Colonic mucosa (tissue), 4 donors: ENCODE measurements around the gene FNIP1. TPM values are rescaled to one million over a fixed set of nuclear protein-coding genes. Genes with fewer than 3 reads are reported as not detected.

Experiments used
- DNase-seq: peaks from one replicate; pipeline ENCODE4 v3.0.0-alpha.2; 2020
- H3K27ac ChIP-seq: fragments of 200-600 bp; one replicate; pipeline ENCODE4 v1.8.0; 2021
- H3K27me3 ChIP-seq: fragments of 200-600 bp; one replicate; pipeline ENCODE4 v1.8.0; 2021
- H3K36me3 ChIP-seq: fragments of 200-600 bp; one replicate; pipeline ENCODE4 v1.8.0; 2021
- H3K4me1 ChIP-seq: fragments of 200-600 bp; one replicate; pipeline ENCODE4 v1.8.0; 2021; ENCODE audit warnings: mild to moderate bottlenecking
- H3K4me3 ChIP-seq: fragments of 200-600 bp; one replicate; pipeline ENCODE4 v1.8.0; 2021
- H3K9ac ChIP-seq, 2 donors: one replicate each; pipeline ENCODE4 v1.7.0; 2013; ENCODE audit warnings: control low read depth in 2 of 2, low read depth in 2 of 2, low read length in 2 of 2
- H3K9me3 ChIP-seq: fragments of 200-600 bp; one replicate; pipeline ENCODE4 v1.8.0; 2021
- intact Hi-C: fragments of 100-400 bp; cut with DNase I; formaldehyde crosslinking; loops from one replicate; pipeline ENCODE4 v1.14.1; 2022
- total RNA-seq, 2 donors: library from RNA; stranded (reverse); fragmentation: NEBNext Ultra II Directional in 1 of 2; extraction: Animal tissue kit (Norgen Biotek cat#: 25700) in 1 of 2; gene quantifications; one replicate each; pipeline ENCODE4 v1.2.1, GENCODE V29; 2021
- TF ChIP-seq, protein P1 (sequence below): fragments of 200-600 bp; IDR thresholded peaks from one replicate; pipeline ENCODE4 v1.8.0; 2022; ENCODE audit warnings: antibody characterized with exemption, mild to moderate bottlenecking
- donor health status: healthy.
- donor health status: DM: no; HTN: no; CAD: no.
- donor health status: DM: no; HTN: no; CAD: no.

FNIP1 gene
- total RNA-seq, 2 donors from 2014 or later: 18.1 to 41.2 TPM

DNA sequence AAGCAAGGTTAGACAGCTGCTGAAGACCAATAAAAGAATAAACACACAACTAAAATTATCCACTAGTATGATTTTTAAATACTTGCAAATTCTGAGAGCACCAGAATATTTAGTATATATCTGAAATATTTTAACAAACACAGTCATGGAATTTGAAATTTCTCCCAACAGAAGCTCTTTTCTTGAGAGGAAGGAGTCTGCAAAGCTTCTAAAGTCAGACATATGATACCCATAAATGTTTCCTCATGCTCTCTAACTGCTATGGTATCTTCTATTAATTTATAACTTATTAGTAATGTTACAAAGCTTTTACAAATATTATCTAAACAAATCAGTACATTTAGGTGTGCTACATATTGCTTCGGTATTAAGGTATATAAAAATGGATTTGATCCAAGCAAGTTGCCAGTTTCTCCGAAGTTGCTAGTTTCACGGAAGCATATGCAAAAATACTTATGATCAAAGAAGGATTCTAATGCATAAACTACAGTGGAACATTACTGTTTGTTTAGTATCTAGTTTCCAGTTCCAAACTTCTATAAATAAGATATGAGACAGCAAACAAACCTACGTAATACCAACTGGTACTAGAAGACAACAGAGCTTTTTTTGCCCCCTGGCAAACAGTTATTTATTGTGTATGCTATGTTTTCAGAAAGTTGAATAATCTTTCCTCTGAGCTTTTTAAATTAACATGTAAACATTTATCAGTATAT is 22.0 kb downstream of the FNIP1 start:
- H3K4me1 ChIP-seq: no peaks in the 10 kb centered on the region
- intact Hi-C loops: no loop called here
- no peaks in the 10 kb centered on the region for H3K27me3 ChIP-seq
- H3K36me3 ChIP-seq: no peaks in the 10 kb centered on the region
- H3K9me3 ChIP-seq: no peaks in the 10 kb centered on the region
- no peak overlapping the region for H3K4me3 ChIP-seq
- no peak overlapping the region for H3K27ac ChIP-seq
- H3K9ac ChIP-seq: no peak overlapping the region
- TF ChIP-seq, protein P1, sequence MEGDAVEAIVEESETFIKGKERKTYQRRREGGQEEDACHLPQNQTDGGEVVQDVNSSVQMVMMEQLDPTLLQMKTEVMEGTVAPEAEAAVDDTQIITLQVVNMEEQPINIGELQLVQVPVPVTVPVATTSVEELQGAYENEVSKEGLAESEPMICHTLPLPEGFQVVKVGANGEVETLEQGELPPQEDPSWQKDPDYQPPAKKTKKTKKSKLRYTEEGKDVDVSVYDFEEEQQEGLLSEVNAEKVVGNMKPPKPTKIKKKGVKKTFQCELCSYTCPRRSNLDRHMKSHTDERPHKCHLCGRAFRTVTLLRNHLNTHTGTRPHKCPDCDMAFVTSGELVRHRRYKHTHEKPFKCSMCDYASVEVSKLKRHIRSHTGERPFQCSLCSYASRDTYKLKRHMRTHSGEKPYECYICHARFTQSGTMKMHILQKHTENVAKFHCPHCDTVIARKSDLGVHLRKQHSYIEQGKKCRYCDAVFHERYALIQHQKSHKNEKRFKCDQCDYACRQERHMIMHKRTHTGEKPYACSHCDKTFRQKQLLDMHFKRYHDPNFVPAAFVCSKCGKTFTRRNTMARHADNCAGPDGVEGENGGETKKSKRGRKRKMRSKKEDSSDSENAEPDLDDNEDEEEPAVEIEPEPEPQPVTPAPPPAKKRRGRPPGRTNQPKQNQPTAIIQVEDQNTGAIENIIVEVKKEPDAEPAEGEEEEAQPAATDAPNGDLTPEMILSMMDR: no peak
- no peak for DNase-seq

DNA sequence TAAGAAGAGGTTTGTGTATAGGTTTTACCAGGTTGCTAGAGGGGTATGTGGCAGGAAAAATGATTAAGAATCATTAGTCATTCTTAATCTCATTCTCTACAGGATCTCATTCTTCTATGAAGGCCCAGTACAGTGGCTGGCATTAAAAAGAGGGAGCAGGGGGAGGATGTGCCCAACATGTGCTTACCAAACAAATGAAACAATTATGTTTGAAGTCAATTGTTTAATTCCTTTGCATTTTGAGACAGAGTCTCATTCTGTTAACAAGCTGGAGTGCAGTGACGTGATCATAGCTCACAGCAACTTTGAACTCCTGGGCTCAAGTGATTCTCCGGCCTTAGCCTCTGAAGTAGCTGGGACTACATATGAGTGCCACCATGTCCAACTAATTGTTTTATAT is 23.0 kb downstream of the FNIP1 start:
- Histone ChIP-seq H3K4me1 (no peaks in the 10 kb centered on the region), H3K27ac (no peak overlapping the region), H3K9ac (no peak overlapping the region), H3K4me3 (no peak overlapping the region), H3K36me3 (no peaks in the 10 kb centered on the region), H3K9me3 (no peaks in the 10 kb centered on the region), H3K27me3 (no peaks in the 10 kb centered on the region)
- TF ChIP-seq, protein P1: no peak
- intact Hi-C loops: no loop called here
- no peak for DNase-seq

DNA sequence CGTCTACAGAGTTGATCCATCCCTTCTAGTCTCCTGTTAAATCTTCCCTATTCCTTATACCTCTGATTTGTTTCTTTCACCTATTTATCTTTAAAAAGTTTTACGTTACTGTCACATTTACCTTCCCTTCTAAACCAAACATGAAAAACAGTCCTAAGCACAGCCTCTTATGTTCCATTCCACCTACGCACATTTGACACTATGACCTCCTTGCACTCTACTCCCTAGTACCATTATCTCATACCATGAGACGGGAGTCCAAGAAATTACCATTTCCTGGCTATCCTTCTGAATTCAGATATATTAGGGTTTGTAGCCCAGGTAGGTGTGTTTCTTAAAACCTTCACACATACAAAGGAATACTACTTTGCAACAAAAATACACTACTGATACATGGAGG is 25.1 kb downstream of the FNIP1 start:
- TF ChIP-seq, protein P1: no peak
- H3K4me1 ChIP-seq: no peaks in the 10 kb centered on the region
- H3K27me3 ChIP-seq: no peaks in the 10 kb centered on the region
- H3K36me3 ChIP-seq: no peaks in the 10 kb centered on the region
- intact Hi-C loops: no loop called here
- no peak overlapping the region for H3K27ac ChIP-seq
- H3K4me3 ChIP-seq: no peak overlapping the region
- no peaks in the 10 kb centered on the region for H3K9me3 ChIP-seq
- no peak overlapping the region for H3K9ac ChIP-seq
- no peak for DNase-seq

DNA sequence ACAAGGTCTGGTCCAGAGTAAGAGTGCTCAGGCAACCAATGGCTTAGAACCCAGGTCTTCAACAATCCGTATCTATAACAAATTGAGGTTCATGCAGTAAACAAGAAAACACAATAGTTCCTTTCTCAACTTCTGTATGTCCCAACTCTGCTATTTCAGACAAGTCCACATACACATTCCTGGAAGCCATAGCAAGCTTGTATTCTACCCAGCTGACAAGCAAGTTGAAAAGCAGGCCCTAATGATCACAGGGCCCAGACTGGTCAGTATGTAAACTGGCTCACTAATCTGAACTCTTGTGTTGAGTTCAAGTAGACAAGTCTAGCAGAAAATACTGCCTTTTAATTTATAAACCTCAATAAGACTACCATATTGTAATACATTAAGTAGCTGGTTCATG is 26.9 kb downstream of the FNIP1 start:
- H3K4me1 ChIP-seq: no peaks in the 10 kb centered on the region
- no peak for DNase-seq
- H3K4me3 ChIP-seq: no peak overlapping the region
- H3K36me3 ChIP-seq: no peaks in the 10 kb centered on the region
- no peaks in the 10 kb centered on the region for H3K9me3 ChIP-seq
- no peak overlapping the region for H3K27ac ChIP-seq
- H3K9ac ChIP-seq: no peak overlapping the region
- H3K27me3 ChIP-seq: no peaks in the 10 kb centered on the region
- intact Hi-C loops: no loop called here
- TF ChIP-seq, protein P1: no peak

DNA sequence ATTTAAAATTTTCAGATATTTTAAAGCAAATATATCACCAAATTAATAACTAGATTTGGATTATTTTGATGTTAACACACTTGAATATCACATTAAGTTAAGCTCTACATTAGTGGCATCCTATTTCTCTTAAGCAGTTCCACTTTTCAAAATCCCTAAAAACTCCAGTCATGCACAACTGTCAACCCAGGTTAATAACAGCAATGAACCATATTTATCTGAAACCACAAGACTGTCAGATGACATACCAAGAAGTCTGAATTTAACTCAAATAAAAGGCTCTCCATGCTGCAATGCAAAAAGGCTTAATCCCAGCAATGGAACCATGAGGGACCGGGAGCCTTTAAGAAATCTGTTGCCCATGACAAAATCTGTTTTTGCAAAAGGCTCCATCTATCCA is 27.5 kb downstream of the FNIP1 start:
- Histone ChIP-seq H3K27me3 (no peaks in the 10 kb centered on the region), H3K27ac (no peak overlapping the region), H3K9ac (no peak overlapping the region), H3K36me3 (no peaks in the 10 kb centered on the region), H3K9me3 (no peaks in the 10 kb centered on the region), H3K4me3 (no peak overlapping the region), H3K4me1 (no peaks in the 10 kb centered on the region)
- TF ChIP-seq, protein P1: no peak
- intact Hi-C loops: no loop called here
- DNase-seq: no peak
